CD14-positive monocyte (primary cell): ENCODE data around the gene PMCH. TPM values are rescaled to one million over a fixed set of nuclear protein-coding genes. Genes with fewer than 3 reads are reported as not detected.
"Not testable (repeated sequence)": the region's sequence is repeated elsewhere in the genome, so short reads cannot be mapped to it uniquely, and the experiment has no call there.

Source experiments
- DNase-seq, 3 donors: peaks; one replicate each; pipeline ENCODE4 v3.0.0-alpha.2; 2011 to 2022
- H2AFZ ChIP-seq: 2 replicates; pipeline ENCODE4 v1.6.0; 2012; ENCODE audit warnings: mild to moderate bottlenecking, low read depth, low read length, inconsistent platforms; ENCODE audit not compliant: insufficient read depth, poor library complexity, severe bottlenecking
- H3K27ac ChIP-seq, 2 donors: 1 replicate in 1 of 2; 2 replicates in 1 of 2; pipeline ENCODE4 v1.5.1; 2012 to 2013; ENCODE audit warnings: low read length in 2 of 2, control low read depth in 1 of 2, inconsistent platforms in 1 of 2, low read depth in 1 of 2, mild to moderate bottlenecking in 1 of 2
- H3K27me3 ChIP-seq, 2 donors: one replicate each; pipeline versions ENCODE4 v1.6.0 to v1.6.1; 2011 to 2013; ENCODE audit warnings: low read length in 2 of 2; ENCODE audit not compliant: control insufficient read depth in 2 of 2, insufficient read depth in 2 of 2
- H3K36me3 ChIP-seq, 2 donors: replicated peaks in 1 of 2; 1 replicate in 1 of 2; 2 replicates in 1 of 2; pipeline versions ENCODE4 v1.5.1 to v1.6.1; 2012 to 2013; ENCODE audit warnings: low read length in 2 of 2, control low read depth in 1 of 2, inconsistent platforms in 1 of 2, mild to moderate bottlenecking in 1 of 2; ENCODE audit not compliant: insufficient read depth in 2 of 2, control insufficient read depth in 1 of 2
- H3K4me1 ChIP-seq, 2 donors: 1 replicate in 1 of 2; 2 replicates in 1 of 2; pipeline versions ENCODE4 v1.5.1 to v1.6.1; 2012 to 2013; ENCODE audit warnings: low read length in 2 of 2, control low read depth in 1 of 2, inconsistent platforms in 1 of 2, mild to moderate bottlenecking in 1 of 2, moderate library complexity in 1 of 2; ENCODE audit not compliant: insufficient read depth in 2 of 2, control insufficient read depth in 1 of 2
- H3K4me2 ChIP-seq: replicated peaks from 2 replicates; pipeline ENCODE3; 2012; ENCODE audit warnings: low read length, moderate library complexity, mild to moderate bottlenecking; ENCODE audit not compliant: poor library complexity, severe bottlenecking; ENCODE audit errors: extremely low read depth
- H3K4me3 ChIP-seq, 3 experiments: fragments of 200-600 bp in 1 of 3; sonication (generic) in 1 of 3; replicated peaks in 1 of 3; 1 replicate in 2 of 3; 2 replicates in 1 of 3; pipeline ENCODE4 v1.5.1; 2011 to 2013; ENCODE audit warnings: low read length in 3 of 3, mild to moderate bottlenecking in 3 of 3, control low read depth in 2 of 3, low read depth in 2 of 3, inconsistent platforms in 1 of 3, moderate library complexity in 1 of 3
- H3K79me2 ChIP-seq: 2 replicates; pipeline ENCODE4 v1.6.0; 2012; ENCODE audit warnings: mild to moderate bottlenecking, control low read depth, inconsistent platforms, low read length, moderate library complexity; ENCODE audit not compliant: insufficient read depth
- H3K9ac ChIP-seq: 2 replicates; pipeline ENCODE4 v1.6.0; 2017; ENCODE audit warnings: low read length, mild to moderate bottlenecking; ENCODE audit not compliant: insufficient read depth, poor library complexity, severe bottlenecking
- H3K9me3 ChIP-seq, 2 donors: replicated peaks in 1 of 2; 1 replicate in 1 of 2; 2 replicates in 1 of 2; pipeline versions ENCODE4 v1.5.1 to v1.6.1; 2012 to 2013; ENCODE audit warnings: low read length in 2 of 2, control low read depth in 1 of 2; ENCODE audit not compliant: control insufficient read depth in 1 of 2, insufficient read depth in 1 of 2
- H4K20me1 ChIP-seq: 2 replicates; pipeline ENCODE4 v1.6.0; 2012; ENCODE audit warnings: mild to moderate bottlenecking, low read length, control low read depth, moderate library complexity; ENCODE audit not compliant: insufficient read depth
- H3K27ac Mint-ChIP-seq, 7 donors: one replicate each; pipeline ENCODE4 v1.8.0; 2020; ENCODE audit warnings: mild to moderate bottlenecking in 7 of 7, mixed read lengths in 7 of 7, moderate library complexity in 6 of 7, inconsistent platforms in 2 of 7
- H3K27me3 Mint-ChIP-seq, 3 donors: one replicate each; pipeline ENCODE4 v1.8.0; 2021 to 2022; ENCODE audit warnings: low read depth in 3 of 3, mild to moderate bottlenecking in 3 of 3, mixed read lengths in 3 of 3, moderate library complexity in 3 of 3, inconsistent platforms in 1 of 3
- H3K36me3 Mint-ChIP-seq, 2 donors: one replicate each; pipeline ENCODE4 v1.8.0; 2020; ENCODE audit warnings: mixed read lengths in 2 of 2, inconsistent platforms in 1 of 2, mild to moderate bottlenecking in 1 of 2
- H3K4me1 Mint-ChIP-seq: one replicate; pipeline ENCODE4 v1.8.0; 2020; ENCODE audit warnings: mild to moderate bottlenecking, mixed read lengths
- H3K4me3 Mint-ChIP-seq, 2 donors: one replicate each; pipeline ENCODE4 v1.8.0; 2020; ENCODE audit warnings: mild to moderate bottlenecking in 2 of 2, mixed read lengths in 2 of 2, moderate library complexity in 1 of 2
- H3K9me3 Mint-ChIP-seq, 7 donors: one replicate each; pipeline ENCODE4 v1.8.0; 2020 to 2022; ENCODE audit warnings: mixed read lengths in 7 of 7, mild to moderate bottlenecking in 6 of 7, moderate library complexity in 6 of 7, inconsistent platforms in 2 of 7
- CTCF ChIP-seq: fragments of 200-600 bp; IDR thresholded peaks from one replicate; pipeline ENCODE4 v1.8.0; 2022; ENCODE audit warnings: antibody characterized with exemption, mild to moderate bottlenecking
- WGBS: methylation state at CpG from one replicate; pipeline ENCODE4 v1.1.5; 2013; ENCODE audit warnings: missing lambda C conversion rate; ENCODE audit not compliant: insufficient coverage; 5-methylcytosine and 5-hydroxymethylcytosine counted together
- intact Hi-C, 2 donors: fragments of 100-400 bp; cut with micrococcal nuclease; formaldehyde crosslinking; loops; one replicate each; pipeline versions ENCODE4 v1.15.0 to v1.15.1; 2023
- polyA plus RNA-seq, 3 donors: library from polyadenylated mRNA; depleted of rRNA in 1 of 3; unstranded in 2 of 3; stranded (reverse) in 1 of 3; fragments of 300-500 nt in 2 of 3; fragments of >200 nt in 1 of 3; fragmentation: Illumina TruSeq in 2 of 3; gene quantifications; 1 replicate in 2 of 3; 2 replicates in 1 of 3; pipeline ENCODE4 v1.2.3, GENCODE V29; 2012 to 2021

The PMCH gene
- polyA plus RNA-seq, 3 donors: not detected

DNA sequence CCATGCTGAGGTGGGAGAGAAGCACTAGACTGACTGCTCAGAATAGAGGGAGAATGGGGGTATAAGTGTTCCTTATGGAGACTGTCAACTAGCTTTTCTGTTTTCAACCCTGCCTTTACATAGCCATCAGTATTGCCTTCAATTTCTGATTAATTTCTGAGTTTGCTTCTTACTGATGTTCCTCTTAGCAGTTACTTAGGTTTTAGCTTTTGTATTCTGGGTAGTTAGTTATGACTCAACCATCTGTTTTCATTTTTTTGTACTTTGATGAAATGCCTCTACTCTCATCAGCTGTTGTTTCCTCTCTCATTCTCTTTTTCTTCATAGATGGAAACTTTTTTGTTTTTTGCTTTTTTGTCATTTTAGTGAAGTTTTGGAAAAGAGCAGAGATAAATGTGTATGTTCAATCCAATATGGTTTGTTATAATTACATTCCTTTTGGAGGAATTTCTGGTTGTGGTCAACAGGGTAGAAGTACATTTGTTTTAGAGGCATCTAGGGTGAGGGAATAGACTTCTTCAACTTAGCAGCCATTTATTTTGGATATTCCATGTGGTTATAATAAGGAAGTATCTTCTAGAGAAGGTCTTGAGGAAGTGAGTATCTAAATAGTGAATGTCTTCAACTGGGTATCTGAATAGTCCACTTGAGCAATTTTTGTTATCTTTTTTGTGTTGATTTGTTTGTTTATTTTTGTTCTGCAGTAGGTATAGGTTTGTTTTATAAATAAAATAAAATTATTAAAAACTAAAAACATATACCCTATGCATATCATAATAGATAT is 29.6 kb downstream of the PMCH start:
- no peak overlapping the region for H3K4me3 ChIP-seq
- H3K79me2 ChIP-seq: no peaks in the 10 kb centered on the region
- Mint-ChIP-seq H3K27ac (no peak overlapping the region), H3K4me3 (no peak overlapping the region), H3K27me3 (no peaks in the 10 kb centered on the region), H3K36me3 (peaks cover 28 to 45% of the 10 kb centered on the region in 2 donors), H3K4me1 (peaks cover 10% of the 10 kb centered on the region), H3K9me3 (no peaks in the 10 kb centered on the region)
- no peak overlapping the region for H3K4me2 ChIP-seq
- H3K27me3 ChIP-seq: no peaks in the 10 kb centered on the region
- H2AFZ ChIP-seq: no peak overlapping the region
- no peaks in the 10 kb centered on the region for H3K9me3 ChIP-seq
- no peak overlapping the region for H3K9ac ChIP-seq
- no peaks in the 10 kb centered on the region for H3K4me1 ChIP-seq
- no peaks in the 10 kb centered on the region for H4K20me1 ChIP-seq
- intact Hi-C loops: no loop called here
- DNase-seq: no peak
- no peak for TF ChIP-seq CTCF
- no peak overlapping the region for H3K27ac ChIP-seq
- peaks cover 14 to 24% of the 10 kb centered on the region in 2 donors for H3K36me3 ChIP-seq

GRCh38 chr12:102163383-102163782 is 34.2 kb downstream of the PMCH start:
- WGBS: no CpG with 5 or more reads among the region's 1 CpG
- Mint-ChIP-seq H3K27me3 (no peaks in the 10 kb centered on the region), H3K36me3 (peaks cover 21 to 42% of the 10 kb centered on the region in 2 donors), H3K9me3 (no peaks in the 10 kb centered on the region), H3K4me3 (no peak overlapping the region), H3K4me1 (peaks cover 5% of the 10 kb centered on the region), H3K27ac (no peak overlapping the region)
- H3K9me3 ChIP-seq: no peaks in the 10 kb centered on the region
- no peaks in the 10 kb centered on the region for H3K27me3 ChIP-seq
- no peaks in the 10 kb centered on the region for H3K79me2 ChIP-seq
- no peak overlapping the region for H2AFZ ChIP-seq
- TF ChIP-seq CTCF: no peak
- intact Hi-C loops: no loop called here
- no peaks in the 10 kb centered on the region for H4K20me1 ChIP-seq
- no peaks in the 10 kb centered on the region for H3K4me1 ChIP-seq
- H3K4me2 ChIP-seq: no peak overlapping the region
- H3K9ac ChIP-seq: no peak overlapping the region
- DNase-seq: no peak
- H3K4me3 ChIP-seq: no peak overlapping the region
- H3K27ac ChIP-seq: no peak overlapping the region
- peaks cover 14 to 16% of the 10 kb centered on the region in 2 donors for H3K36me3 ChIP-seq

DNA sequence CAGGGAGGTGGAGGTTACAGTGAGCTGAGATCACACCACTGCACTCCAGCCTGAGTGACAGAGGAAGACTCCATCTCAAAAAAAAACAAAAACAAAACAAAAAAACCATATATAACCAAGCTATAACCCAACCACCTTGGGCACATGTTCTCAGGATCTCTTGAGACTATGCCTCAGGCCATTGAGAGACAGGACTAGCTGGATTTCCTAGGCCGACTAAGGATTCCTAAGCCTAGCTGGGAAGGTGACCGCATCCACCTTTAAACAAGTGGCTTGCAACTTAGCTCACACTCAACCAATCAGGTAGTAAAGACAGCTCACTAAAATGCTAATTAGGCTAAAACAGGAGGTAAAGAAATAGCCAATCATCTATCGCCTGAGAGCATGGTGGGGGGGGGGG is 42.4 kb downstream of the PMCH start:
- H3K9me3 ChIP-seq, H3K9me3 Mint-ChIP-seq, H3K27me3 Mint-ChIP-seq, H2AFZ ChIP-seq, intact Hi-C loops, H3K4me3 Mint-ChIP-seq, H3K4me1 Mint-ChIP-seq, H3K4me1 ChIP-seq, H3K4me3 ChIP-seq, DNase-seq, H3K27ac Mint-ChIP-seq, H3K9ac ChIP-seq, H3K27ac ChIP-seq, H4K20me1 ChIP-seq, H3K4me2 ChIP-seq, H3K27me3 ChIP-seq, H3K79me2 ChIP-seq: not testable (repeated sequence)
- 100% methylated on average over 1 of the region's 3 CpGs for WGBS
- H3K36me3 ChIP-seq: peaks cover 8 to 43% of the 10 kb centered on the region in 2 donors
- H3K36me3 Mint-ChIP-seq: peaks cover 38 to 40% of the 10 kb centered on the region in 2 donors
